Stimulated activated CD4-positive, alpha-beta T cell treated with anti-CD3 and anti-CD28 coated beads, Interleukin-4, amount 100 ng/mL, for 24 hours (primary cell): ENCODE measurements around the gene SPRYD4.

Experiments used
- DNase-seq: peaks from one replicate; pipeline ENCODE4 v3.0.0-alpha.2; 2020

SPRYD4 gene

GRCh38 chr12:56521590-56522371 is 53.4 kb downstream of the SPRYD4 start, which contains the start of gene RBMS2:
Gene RBMS2, plus strand, starts transcription at chr12:56521820. Its CDS starts 204 bp downstream, at chr12:56522024.
- DNase-seq: peak; percentile 39

DNA sequence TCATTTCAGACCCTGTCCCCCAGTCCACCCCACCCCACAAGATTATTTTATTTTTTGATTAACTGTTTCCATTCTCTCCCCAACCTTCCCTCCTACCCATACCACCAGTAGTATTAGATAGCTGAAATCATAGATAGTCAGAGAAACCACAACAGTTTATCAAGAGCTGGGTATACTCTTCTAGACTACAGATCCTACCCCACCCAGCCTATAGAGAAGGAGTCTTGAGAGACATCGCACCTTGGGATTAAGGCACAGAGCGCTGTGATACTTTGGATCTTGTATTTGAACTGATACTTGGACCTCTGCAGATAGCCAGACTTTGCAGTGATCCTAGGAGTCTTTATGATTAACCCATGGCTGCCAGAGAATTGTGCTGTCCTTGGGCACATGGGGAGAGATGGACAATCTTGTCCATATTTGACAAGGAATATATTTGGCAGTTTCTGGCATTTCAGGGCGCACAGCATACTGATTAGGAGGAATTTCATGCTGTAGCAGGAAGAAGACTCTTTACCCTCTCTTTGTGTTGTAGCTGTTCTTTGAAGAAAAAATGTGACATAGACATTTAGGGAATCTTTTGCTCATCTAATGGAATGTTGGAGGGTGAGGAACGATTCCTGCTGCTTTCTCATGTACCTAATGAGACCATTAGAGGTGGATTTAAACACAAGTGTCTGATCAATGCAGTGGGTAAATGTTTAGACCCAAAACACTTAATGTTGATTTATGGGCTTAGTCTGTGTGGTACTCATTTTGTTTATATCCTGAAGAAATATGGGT is 54.2 kb downstream of the SPRYD4 start:
- DNase-seq: no peak

- DNase-seq: no peak
Measured at GRCh38 chr12:56528846-56529245, 60.5 kb downstream of the SPRYD4 start.
